ENCODE measurements around the gene GAS5. TPM values are rescaled to one million over a fixed set of nuclear protein-coding genes. Genes with fewer than 3 reads are reported as not detected.

GAS5 gene
- total and polyA plus RNA-seq, 4 donors = 28.6 to 84.8 (median 58.5) TPM

Other genes with a start within 250 kb of the GAS5 start
- not detected for gene TEX50, start 232.7 kb downstream of the GAS5 start, total RNA-seq
- not detected for gene TEX50, start 232.7 kb downstream of the GAS5 start, polyA plus RNA-seq
- gene ANKRD45, start 198.1 kb downstream of the GAS5 start, total RNA-seq = not detected
- gene ANKRD45, start 198.1 kb downstream of the GAS5 start, polyA plus RNA-seq = not detected
- 10 to 100 TPM; 11.1 to 25.9 TPM for gene KLHL20, start 153.0 kb downstream of the GAS5 start, total RNA-seq
- 1 to 10 TPM; 5.2 to 8.0 TPM for gene KLHL20, start 153.0 kb downstream of the GAS5 start, polyA plus RNA-seq
- 10 to 100 TPM in 1 of 2 donors, 1 to 10 TPM in 1; 9.7 to 13.0 TPM for gene DARS2, start 43.3 kb downstream of the GAS5 start, total RNA-seq
- 10 to 100 TPM in 1 of 2 donors, 1 to 10 TPM in 1; 5.0 to 10.5 TPM for gene DARS2, start 43.3 kb downstream of the GAS5 start, polyA plus RNA-seq
- 10 to 100 TPM in 1 of 2 donors, 1 to 10 TPM in 1; 1.5 to 19.1 TPM for gene CENPL, start 43.1 kb downstream of the GAS5 start, total RNA-seq
- gene CENPL, start 43.1 kb downstream of the GAS5 start, polyA plus RNA-seq = under 1 TPM; 0.61 to 0.87 TPM
- 1 to 10 TPM; 5.7 to 6.1 TPM for gene ZBTB37, start 391 bp upstream of the GAS5 start, total RNA-seq
- under 1 TPM; 0.67 to 0.84 TPM for gene ZBTB37, start 391 bp upstream of the GAS5 start, polyA plus RNA-seq
- gene SERPINC1, start 49.3 kb upstream of the GAS5 start, total RNA-seq = 1,000 to 10,000 TPM in 1 of 2 donors, 100 to 1,000 TPM in 1; 742 to 2,309 TPM
- gene SERPINC1, start 49.3 kb upstream of the GAS5 start, polyA plus RNA-seq = 1,000 to 10,000 TPM; 2,515 to 2,589 TPM
- 10 to 100 TPM; 14.9 to 20.7 TPM for gene RC3H1, start 154.4 kb upstream of the GAS5 start, total RNA-seq
- gene RC3H1, start 154.4 kb upstream of the GAS5 start, polyA plus RNA-seq = 1 to 10 TPM; 2.0 to 4.5 TPM

All from liver (tissue), 4 donors.